ENCODE measurements around the gene PUDP.

The PUDP gene

DNA sequence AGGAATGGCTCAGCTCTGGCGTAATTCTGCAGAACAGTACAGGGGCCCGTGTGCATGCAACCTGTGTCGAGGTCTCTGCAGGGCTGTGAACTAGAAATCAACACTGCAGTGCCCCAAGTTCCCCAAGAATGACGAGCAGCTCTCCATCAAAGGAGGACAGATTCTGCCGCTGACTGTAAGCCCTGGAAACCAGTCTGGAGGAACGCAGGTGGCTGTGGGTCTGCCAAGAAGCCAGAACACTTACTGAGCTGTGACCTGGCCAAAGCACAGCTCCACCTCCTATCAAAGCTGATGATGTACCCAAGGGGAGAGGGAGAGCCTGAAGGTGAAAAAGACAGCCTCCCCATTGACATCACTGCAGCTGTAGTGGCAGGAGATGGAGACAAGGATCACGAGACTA is 80.7 kb downstream of the PUDP start:
- TF ChIP-seq, protein P1, sequence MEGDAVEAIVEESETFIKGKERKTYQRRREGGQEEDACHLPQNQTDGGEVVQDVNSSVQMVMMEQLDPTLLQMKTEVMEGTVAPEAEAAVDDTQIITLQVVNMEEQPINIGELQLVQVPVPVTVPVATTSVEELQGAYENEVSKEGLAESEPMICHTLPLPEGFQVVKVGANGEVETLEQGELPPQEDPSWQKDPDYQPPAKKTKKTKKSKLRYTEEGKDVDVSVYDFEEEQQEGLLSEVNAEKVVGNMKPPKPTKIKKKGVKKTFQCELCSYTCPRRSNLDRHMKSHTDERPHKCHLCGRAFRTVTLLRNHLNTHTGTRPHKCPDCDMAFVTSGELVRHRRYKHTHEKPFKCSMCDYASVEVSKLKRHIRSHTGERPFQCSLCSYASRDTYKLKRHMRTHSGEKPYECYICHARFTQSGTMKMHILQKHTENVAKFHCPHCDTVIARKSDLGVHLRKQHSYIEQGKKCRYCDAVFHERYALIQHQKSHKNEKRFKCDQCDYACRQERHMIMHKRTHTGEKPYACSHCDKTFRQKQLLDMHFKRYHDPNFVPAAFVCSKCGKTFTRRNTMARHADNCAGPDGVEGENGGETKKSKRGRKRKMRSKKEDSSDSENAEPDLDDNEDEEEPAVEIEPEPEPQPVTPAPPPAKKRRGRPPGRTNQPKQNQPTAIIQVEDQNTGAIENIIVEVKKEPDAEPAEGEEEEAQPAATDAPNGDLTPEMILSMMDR (IDR thresholded peaks at IDR 0.05; ENCODE audit: control insufficient read depth, insufficient read depth, low read depth, low read length, missing control alignments): no peak
- DNase-seq (ENCODE audit: low read depth): no peak
- no peak overlapping the region for H3K4me3 ChIP-seq (ENCODE audit: control insufficient read depth, low read depth, low read length)

DNA sequence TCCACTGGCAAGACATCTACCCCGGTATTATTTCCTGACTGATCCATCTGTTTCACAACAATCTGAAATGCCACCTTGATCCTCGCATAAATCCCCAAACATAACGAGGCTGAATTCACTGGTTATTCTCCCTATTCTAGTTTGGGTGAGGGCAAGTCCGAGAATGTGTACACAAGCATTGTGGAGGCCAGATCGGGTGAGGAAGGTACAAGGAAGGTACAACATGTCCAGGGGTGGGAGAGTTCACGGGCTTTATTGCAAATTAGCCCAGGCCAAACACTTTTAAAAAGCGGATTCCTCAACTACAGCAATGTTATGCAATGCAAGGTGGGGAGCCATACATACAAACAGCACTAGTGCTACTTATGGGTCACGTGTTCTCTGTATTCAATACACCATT is 82.5 kb downstream of the PUDP start:
- no peak overlapping the region for H3K4me3 ChIP-seq (ENCODE audit: control insufficient read depth, low read depth, low read length)
- no peak for DNase-seq (ENCODE audit: low read depth)
- TF ChIP-seq, protein P1 (IDR thresholded peaks at IDR 0.05; ENCODE audit: control insufficient read depth, insufficient read depth, low read depth, low read length, missing control alignments): no peak

DNA sequence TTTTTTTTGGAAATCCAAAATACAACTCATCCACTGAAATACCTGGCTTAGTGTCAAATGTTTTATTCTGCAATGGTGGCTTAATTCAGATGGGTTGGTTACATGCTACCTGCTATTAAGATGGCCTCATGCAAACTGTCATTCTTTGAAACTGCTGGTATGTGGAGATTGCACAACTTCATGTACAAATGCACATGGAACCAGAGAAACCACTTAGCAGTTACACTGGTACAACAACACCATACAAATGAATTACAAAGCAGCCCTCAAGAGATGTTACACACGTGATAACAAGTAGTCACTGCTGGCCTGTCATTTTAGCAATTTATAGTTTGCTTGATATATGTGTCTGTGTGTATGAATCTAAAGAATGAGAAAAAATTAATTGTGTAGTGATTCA is 85.0 kb downstream of the PUDP start:
- no peak for DNase-seq (ENCODE audit: low read depth)
- TF ChIP-seq, protein P1 (IDR thresholded peaks at IDR 0.05; ENCODE audit: control insufficient read depth, insufficient read depth, low read depth, low read length, missing control alignments): no peak
- no peak overlapping the region for H3K4me3 ChIP-seq (ENCODE audit: control insufficient read depth, low read depth, low read length)

DNA sequence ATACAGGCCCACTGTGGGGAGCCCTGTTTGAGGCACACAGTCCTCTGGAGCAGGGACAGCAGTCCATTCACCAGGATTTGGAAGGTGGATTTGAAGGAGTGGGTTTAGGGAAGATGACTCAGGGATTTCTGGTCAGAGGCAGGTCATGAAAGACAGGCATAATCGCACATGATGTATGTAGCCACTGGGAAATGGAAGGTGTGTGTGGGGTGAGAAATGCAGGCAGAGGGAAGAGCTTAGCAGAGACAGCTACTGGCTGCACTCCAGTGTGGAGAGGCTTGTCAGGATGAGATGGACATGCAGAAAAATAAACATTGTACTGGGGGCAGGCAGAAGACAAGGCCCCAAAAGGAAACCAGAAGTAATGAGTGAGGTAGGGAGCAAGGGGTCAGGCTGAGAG is 85.7 kb downstream of the PUDP start:
- no peak for DNase-seq (ENCODE audit: low read depth)
- H3K4me3 ChIP-seq (ENCODE audit: control insufficient read depth, low read depth, low read length): no peak overlapping the region
- TF ChIP-seq, protein P1 (IDR thresholded peaks at IDR 0.05; ENCODE audit: control insufficient read depth, insufficient read depth, low read depth, low read length, missing control alignments): no peak

DNA sequence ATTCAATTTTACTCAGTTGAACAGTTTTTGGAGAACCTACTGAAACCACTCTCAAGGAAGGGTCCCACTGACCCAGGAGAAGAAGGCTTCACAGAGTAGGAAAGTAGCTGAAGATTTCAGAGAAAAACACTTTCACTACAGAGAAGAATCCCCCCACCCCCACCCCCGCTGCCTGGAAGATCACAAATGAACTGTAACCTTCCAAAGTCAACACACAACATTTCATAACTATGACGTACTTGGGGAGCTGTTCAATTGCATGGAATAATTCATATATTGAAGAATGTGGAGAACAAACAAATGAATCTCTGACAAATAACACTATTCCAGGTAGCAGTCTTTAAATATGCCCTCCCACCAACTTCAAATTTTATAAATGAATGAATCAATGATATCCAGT is 86.5 kb downstream of the PUDP start:
- no peak overlapping the region for H3K4me3 ChIP-seq (ENCODE audit: control insufficient read depth, low read depth, low read length)
- DNase-seq (ENCODE audit: low read depth): no peak
- TF ChIP-seq, protein P1 (IDR thresholded peaks at IDR 0.05; ENCODE audit: control insufficient read depth, insufficient read depth, low read depth, low read length, missing control alignments): no peak

DNA sequence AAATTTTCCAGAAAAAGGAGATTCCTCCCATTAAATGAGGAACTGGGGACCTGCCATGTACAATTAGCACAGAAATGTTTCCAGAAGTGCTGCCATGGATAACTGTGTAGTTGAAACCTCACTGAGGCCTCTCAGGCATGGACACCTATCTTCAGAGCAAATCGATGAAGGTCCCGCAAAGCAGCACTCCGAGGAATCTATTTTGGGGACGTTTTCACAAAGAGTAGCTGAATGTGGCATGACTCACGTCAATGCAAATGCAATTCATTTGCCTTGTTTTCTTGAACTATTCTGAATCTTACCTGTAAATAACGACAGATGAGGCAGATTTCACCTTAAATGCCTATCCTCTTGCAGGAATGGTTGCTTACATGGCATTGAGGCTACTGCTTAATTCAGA is 87.5 kb downstream of the PUDP start:
- H3K4me3 ChIP-seq (ENCODE audit: control insufficient read depth, low read depth, low read length): no peak overlapping the region
- no peak for DNase-seq (ENCODE audit: low read depth)
- TF ChIP-seq, protein P1 (IDR thresholded peaks at IDR 0.05; ENCODE audit: control insufficient read depth, insufficient read depth, low read depth, low read length, missing control alignments): no peak

DNA sequence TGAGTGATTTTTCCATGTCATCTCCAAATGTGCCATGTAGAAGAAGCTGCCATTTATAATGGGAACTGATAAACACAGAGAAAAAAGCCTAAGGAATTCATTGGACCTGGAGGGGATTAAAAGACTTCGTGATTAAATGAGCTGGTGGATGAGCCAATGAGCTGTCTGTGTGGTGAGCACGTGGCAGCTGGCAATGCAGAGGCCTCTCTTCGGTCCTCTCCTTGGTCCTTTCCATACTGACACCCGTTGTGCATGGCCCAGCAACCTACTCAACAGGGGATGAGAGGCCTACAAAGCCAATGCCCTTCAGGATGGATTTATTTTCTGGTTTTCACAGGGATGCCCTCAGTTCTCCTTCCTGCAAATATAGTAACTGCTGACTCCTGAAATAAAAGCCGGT is 88.1 kb downstream of the PUDP start:
- TF ChIP-seq, protein P1 (IDR thresholded peaks at IDR 0.05; ENCODE audit: control insufficient read depth, insufficient read depth, low read depth, low read length, missing control alignments): no peak
- H3K4me3 ChIP-seq (ENCODE audit: control insufficient read depth, low read depth, low read length): no peak overlapping the region
- DNase-seq (ENCODE audit: low read depth): no peak
